Measurements from ENCODE around the gene CRYGS.

DNA sequence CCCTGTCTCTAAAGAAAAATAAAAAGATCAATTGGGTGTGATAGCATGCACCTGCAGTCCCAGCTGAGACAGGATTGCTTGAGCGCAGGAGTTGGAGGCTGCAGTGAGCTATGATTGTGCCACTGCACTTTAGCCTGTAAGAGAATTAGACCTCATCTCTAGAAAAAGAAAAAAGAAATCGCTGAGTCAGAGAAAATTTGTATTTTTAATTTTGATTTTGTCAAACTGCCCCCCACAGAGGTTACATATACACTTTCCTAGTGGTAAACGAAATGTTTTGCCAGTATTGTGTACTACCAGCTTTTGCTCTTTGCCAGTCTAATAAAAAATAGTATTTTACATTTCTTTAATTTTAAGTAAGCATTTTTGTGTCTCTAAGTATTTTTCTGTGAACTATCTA is 5.3 kb upstream of the CRYGS start:
- TF ChIP-seq, protein P1, sequence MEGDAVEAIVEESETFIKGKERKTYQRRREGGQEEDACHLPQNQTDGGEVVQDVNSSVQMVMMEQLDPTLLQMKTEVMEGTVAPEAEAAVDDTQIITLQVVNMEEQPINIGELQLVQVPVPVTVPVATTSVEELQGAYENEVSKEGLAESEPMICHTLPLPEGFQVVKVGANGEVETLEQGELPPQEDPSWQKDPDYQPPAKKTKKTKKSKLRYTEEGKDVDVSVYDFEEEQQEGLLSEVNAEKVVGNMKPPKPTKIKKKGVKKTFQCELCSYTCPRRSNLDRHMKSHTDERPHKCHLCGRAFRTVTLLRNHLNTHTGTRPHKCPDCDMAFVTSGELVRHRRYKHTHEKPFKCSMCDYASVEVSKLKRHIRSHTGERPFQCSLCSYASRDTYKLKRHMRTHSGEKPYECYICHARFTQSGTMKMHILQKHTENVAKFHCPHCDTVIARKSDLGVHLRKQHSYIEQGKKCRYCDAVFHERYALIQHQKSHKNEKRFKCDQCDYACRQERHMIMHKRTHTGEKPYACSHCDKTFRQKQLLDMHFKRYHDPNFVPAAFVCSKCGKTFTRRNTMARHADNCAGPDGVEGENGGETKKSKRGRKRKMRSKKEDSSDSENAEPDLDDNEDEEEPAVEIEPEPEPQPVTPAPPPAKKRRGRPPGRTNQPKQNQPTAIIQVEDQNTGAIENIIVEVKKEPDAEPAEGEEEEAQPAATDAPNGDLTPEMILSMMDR (IDR thresholded peaks at IDR 0.05): no peak
- TF ChIP-seq POLR2A (IDR thresholded peaks at IDR 0.05): no peak

Measured in heart left ventricle (tissue), 13 donors.